ENCODE results near the gene DHX30.

The DHX30 gene

DNA sequence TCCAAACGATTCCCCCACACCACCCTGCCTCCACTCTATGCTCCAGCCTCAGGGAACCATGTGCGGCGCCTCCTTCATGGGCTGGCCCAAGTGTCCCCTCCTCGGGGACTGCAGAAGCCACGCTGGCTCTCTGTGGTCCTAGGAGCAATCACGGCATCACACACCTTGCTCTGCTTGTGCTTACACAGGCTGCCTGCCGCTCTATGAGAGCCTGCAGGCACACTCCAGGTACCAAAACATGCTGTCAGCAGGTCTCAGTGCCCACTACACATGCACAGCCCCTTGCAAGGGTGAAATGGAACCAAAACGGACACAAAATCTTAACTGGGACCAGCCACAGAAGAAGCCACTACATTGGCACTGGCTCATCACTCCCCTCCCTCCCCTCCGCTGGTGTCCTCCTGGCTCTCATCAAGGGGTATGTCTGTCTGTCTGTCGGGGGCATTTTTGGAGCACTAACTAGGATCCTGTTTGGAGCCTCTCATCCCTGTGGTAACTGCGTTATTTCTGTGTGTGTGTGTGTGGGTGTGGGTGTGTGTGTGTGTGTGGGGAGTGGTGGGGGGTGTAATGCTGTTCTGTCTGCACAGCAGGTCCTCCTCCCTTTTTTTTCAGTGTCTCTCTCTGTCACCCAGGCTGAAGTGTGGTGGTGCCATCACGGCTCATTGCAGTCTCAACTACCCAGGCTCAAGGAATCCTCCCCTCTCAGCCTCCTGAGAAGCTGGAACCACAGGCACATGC lies 60.6 kb downstream of the DHX30 start:
- in situ Hi-C loops (cut with HindIII; ENCODE audit: low sequenced_read_pairs) = no loop called here

DNA sequence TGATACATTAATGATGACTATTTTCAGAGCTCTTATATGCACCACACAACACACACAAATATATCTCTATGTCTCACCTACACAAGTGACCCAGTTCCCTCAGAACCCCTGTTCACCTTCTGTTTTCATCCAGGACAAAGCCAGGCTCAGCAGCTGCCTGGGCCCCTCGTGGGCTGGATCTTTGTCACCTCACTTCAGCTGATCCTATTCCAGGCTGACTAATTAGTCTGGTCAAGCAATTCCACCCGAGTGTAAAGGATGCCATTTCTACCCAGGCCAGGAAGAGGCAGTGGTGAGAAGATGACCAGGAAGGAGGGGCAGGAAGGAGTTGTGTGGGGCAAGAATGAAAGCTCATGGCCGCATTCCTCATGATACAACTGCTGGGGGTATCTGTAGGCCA lies 62.3 kb downstream of the DHX30 start:
- in situ Hi-C loops (cut with HindIII; ENCODE audit: low sequenced_read_pairs) = no loop called here
- no peak for DNase-seq (ENCODE audit: low read depth, low spot score)
- TF ChIP-seq, protein P1, sequence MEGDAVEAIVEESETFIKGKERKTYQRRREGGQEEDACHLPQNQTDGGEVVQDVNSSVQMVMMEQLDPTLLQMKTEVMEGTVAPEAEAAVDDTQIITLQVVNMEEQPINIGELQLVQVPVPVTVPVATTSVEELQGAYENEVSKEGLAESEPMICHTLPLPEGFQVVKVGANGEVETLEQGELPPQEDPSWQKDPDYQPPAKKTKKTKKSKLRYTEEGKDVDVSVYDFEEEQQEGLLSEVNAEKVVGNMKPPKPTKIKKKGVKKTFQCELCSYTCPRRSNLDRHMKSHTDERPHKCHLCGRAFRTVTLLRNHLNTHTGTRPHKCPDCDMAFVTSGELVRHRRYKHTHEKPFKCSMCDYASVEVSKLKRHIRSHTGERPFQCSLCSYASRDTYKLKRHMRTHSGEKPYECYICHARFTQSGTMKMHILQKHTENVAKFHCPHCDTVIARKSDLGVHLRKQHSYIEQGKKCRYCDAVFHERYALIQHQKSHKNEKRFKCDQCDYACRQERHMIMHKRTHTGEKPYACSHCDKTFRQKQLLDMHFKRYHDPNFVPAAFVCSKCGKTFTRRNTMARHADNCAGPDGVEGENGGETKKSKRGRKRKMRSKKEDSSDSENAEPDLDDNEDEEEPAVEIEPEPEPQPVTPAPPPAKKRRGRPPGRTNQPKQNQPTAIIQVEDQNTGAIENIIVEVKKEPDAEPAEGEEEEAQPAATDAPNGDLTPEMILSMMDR (IDR thresholded peaks at IDR 0.05; ENCODE audit: low read depth, low read length) = no peak
- no peak overlapping the region for H3K4me3 ChIP-seq (ENCODE audit: low read depth, low read length)

More for the DNA sequence above, 60.6 kb downstream of the DHX30 start:
- H3K4me3 ChIP-seq (ENCODE audit: low read depth, low read length) = no peak overlapping the region
- DNase-seq (ENCODE audit: low read depth, low spot score) = no peak
- TF ChIP-seq, protein P1 (IDR thresholded peaks at IDR 0.05; ENCODE audit: low read depth, low read length) = no peak

DNA sequence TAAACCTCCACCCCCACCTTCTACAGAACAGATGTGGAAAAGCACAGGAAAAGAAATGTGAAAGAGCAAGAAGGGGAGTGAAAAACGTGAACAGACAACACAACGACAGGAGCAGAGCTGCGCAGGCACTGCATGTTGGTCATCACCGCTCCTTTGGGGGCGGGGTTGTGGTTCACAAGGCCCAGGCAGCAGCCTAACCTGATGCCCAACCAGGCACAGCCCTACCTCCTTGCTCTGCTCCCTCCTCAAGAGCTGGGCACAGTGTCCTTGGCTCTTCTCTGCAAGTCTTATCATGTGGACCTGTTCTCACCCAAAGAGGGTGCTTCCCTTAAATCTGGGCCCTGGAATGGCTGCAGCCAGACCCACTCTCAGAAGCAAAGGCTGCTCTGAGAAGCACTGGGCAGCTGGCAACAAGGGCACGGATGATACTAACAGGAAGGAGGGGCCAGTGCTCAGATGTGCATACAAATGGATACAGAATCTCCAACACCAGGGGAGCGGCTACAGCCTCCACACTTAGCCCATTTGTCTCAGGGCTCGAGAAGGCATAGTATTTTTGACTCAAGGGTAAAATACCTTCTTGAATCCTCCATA lies 64.6 kb downstream of the DHX30 start:
- H3K4me3 ChIP-seq (ENCODE audit: low read depth, low read length) = no peak overlapping the region
- TF ChIP-seq, protein P1 (IDR thresholded peaks at IDR 0.05; ENCODE audit: low read depth, low read length) = no peak
- in situ Hi-C loops (cut with HindIII; ENCODE audit: low sequenced_read_pairs) = no loop called here
- DNase-seq (ENCODE audit: low read depth, low spot score) = no peak

DNA sequence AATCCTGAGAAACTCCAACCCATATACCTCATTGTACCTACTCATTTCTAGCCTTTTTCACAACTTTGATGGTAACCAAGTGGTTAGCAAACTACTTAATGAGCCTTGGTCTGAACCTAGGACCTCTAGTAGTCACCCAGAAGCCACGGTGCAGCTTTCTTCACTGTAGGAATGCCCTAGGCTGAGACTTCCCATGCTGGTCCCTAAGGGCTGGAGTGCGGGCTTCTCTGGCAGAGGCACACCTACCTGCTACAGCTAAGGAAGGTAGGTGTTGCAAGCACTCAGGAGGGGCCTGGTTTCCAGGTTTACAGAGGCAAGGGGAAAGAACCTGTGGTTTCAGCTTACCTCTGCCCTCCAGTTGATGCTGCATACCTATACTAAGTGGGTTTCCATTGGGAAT lies 65.4 kb downstream of the DHX30 start:
- DNase-seq (ENCODE audit: low read depth, low spot score) = no peak
- H3K4me3 ChIP-seq (ENCODE audit: low read depth, low read length) = no peak overlapping the region
- in situ Hi-C loops (cut with HindIII; ENCODE audit: low sequenced_read_pairs) = no loop called here
- TF ChIP-seq, protein P1 (IDR thresholded peaks at IDR 0.05; ENCODE audit: low read depth, low read length) = no peak

DNA sequence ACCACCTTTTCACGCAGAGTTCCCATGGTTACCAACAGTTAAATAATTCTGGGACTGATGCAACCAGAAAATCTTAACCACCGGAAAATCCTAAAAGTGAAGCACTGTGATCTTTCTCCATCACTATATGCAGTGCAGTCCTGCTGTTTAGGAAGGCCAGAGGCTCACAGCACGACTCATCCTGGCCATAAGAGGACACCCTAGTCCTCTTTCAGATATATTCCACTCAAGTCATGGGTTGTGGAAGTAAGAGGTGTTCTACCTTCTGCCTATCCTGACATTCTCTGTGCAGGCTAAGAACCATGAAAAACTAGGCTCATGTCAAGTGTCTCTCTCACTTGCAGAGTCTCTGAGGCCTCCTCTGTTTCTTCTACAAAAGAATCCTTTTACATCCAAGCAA lies 67.2 kb downstream of the DHX30 start:
- H3K4me3 ChIP-seq (ENCODE audit: low read depth, low read length) = no peak overlapping the region
- in situ Hi-C loops (cut with HindIII; ENCODE audit: low sequenced_read_pairs) = no loop called here
- TF ChIP-seq, protein P1 (IDR thresholded peaks at IDR 0.05; ENCODE audit: low read depth, low read length) = peak; percentile 5
- DNase-seq (ENCODE audit: low read depth, low spot score) = no peak

DNA sequence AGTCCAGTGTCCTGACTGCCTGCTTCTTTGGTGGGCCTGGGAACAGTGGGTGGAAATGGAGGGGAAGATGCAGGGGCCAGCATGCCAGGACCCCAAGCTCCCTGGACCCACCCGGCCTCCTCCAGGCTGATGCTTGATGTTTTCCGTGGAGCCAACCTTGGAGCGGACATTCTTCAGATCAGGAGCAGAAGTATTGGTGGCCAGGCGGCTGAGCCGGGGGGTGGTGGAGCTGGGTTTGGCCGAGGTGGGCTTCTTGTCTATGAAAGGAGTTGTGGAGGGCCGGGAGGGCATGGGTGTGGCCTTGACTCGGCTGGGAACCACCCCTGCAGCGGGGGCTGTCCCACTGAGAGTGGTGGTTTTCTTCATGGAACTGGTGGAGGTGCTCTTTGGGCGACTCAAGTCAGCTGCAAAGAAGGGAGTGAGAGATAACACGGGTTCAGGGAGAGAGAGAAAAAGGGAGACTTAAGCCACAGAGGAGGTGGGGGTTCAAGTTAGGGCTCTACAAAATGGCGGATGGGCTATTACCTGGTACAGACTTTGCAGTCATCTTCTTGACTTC lies 67.8 kb downstream of the DHX30 start:
- TF ChIP-seq, protein P1 (IDR thresholded peaks at IDR 0.05; ENCODE audit: low read depth, low read length) = no peak
- H3K4me3 ChIP-seq (ENCODE audit: low read depth, low read length) = no peak overlapping the region
- in situ Hi-C loops (cut with HindIII; ENCODE audit: low sequenced_read_pairs) = no loop called here
- DNase-seq (ENCODE audit: low read depth, low spot score) = no peak
